Thymus (tissue), 11 donors: ENCODE data around the gene GRID2. TPM values are rescaled to one million over a fixed set of nuclear protein-coding genes. Genes with fewer than 3 reads are reported as not detected.

Source experiments
- DNase-seq, 9 donors: peaks; one replicate each; pipeline ENCODE4 v3.0.0-alpha.2; 2013; ENCODE audit warnings: low spot score in 9 of 9, low read depth in 6 of 9, missing footprints in 1 of 9
- H3K27ac ChIP-seq, 2 donors: one replicate each; pipeline ENCODE4 v1.5.1; 2013; ENCODE audit warnings: control low read depth in 1 of 2, low read depth in 1 of 2, low read length in 1 of 2, mild to moderate bottlenecking in 1 of 2, moderate library complexity in 1 of 2
- H3K27me3 ChIP-seq, 2 donors: one replicate each; pipeline ENCODE4 v1.5.1; 2013; ENCODE audit warnings: low read length in 1 of 2; ENCODE audit not compliant: control insufficient read depth in 2 of 2, insufficient read depth in 1 of 2
- H3K36me3 ChIP-seq, 2 donors: one replicate each; pipeline ENCODE4 v1.5.1; 2013; ENCODE audit warnings: low read length in 1 of 2, mild to moderate bottlenecking in 1 of 2, moderate library complexity in 1 of 2; ENCODE audit not compliant: control insufficient read depth in 2 of 2, insufficient read depth in 2 of 2
- H3K4me1 ChIP-seq, 2 donors: one replicate each; pipeline ENCODE4 v1.5.1; 2013; ENCODE audit warnings: low read length in 2 of 2; ENCODE audit not compliant: control insufficient read depth in 2 of 2, insufficient read depth in 2 of 2
- H3K4me3 ChIP-seq, 2 donors: one replicate each; pipeline ENCODE4 v1.5.1; 2013; ENCODE audit warnings: low read length in 2 of 2, control low read depth in 1 of 2, mild to moderate bottlenecking in 1 of 2
- H3K9me3 ChIP-seq, 2 donors: one replicate each; pipeline ENCODE4 v1.5.1; 2013; ENCODE audit warnings: low read length in 1 of 2, mild to moderate bottlenecking in 1 of 2; ENCODE audit not compliant: control insufficient read depth in 2 of 2, insufficient read depth in 1 of 2
- WGBS: extraction: QIAGEN DNeasy Blood & Tissue Kit; methylation state at CpG from one replicate; pipeline ENCODE4 v1.1.7; 2013; 5-methylcytosine and 5-hydroxymethylcytosine counted together
- polyA plus RNA-seq: library from polyadenylated mRNA; stranded (reverse); fragments of 200-250 nt; gene quantifications from one replicate; pipeline ENCODE4 v1.2.3, GENCODE V29; 2013
- total RNA-seq: library from RNA; stranded (reverse); fragments of 120-200 nt; gene quantifications from one replicate; pipeline ENCODE4 v1.2.4, GENCODE V29; 2013
- donor health status: healthy.

Gene GRID2
- total and polyA plus RNA-seq, 2 donors: 0.05 to 0.09 TPM

DNA sequence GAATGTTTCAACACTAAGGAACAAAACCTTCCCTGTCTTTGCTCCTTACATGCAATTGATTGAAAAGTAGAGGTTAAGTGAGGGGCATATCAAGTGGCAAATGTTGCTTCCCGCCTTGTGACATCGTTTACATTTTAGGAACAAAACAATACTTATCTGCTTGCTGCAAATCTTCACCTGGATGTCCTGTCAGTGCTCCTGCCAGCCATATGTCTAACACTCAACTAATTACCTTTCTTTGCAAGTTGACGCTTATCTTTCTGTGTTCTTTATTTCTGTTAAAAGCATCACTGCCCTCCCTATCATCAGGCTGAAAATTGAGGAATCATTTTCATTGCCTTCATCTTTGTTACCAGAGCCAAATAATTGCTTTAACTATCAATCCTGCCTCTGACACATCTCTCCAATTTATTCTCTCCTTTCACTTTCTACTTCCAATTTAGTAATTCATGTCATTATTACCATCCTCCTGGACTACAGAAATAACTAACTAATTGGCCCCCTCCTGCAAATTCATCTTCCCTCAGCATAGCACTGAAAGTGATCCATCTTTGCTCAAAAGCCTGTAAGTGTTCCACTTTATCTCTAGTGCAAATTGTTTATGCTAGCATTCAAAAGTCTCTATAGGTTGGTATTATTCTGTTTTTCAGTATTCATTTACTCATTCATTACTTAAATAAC lies 1226.1 kb downstream of the GRID2 start:
- no peak overlapping the region for H3K27ac ChIP-seq

GRCh38 chr4:93532234-93532633 lies 1228.5 kb downstream of the GRID2 start:
- no peak overlapping the region for H3K4me3 ChIP-seq
- H3K9me3 ChIP-seq: no peaks in the 10 kb centered on the region
- DNase-seq: no peak
- no peak overlapping the region for H3K27ac ChIP-seq
- H3K4me1 ChIP-seq: no peaks in the 10 kb centered on the region
- H3K27me3 ChIP-seq: no peaks in the 10 kb centered on the region
- WGBS: 93% methylated on average over 1 of the region's 1 CpG
- H3K36me3 ChIP-seq: no peaks in the 10 kb centered on the region

More for the DNA sequence above, 1226.1 kb downstream of the GRID2 start:
- Histone ChIP-seq H3K4me3 (no peak overlapping the region), H3K27me3 (no peaks in the 10 kb centered on the region), H3K4me1 (no peaks in the 10 kb centered on the region), H3K9me3 (no peaks in the 10 kb centered on the region), H3K36me3 (no peaks in the 10 kb centered on the region)
- 95% methylated on average over 3 of the region's 3 CpGs for WGBS
- no peak for DNase-seq

- Histone ChIP-seq H3K27me3 (no peaks in the 10 kb centered on the region), H3K36me3 (no peaks in the 10 kb centered on the region), H3K27ac (no peak overlapping the region), H3K9me3 (no peaks in the 10 kb centered on the region), H3K4me1 (no peaks in the 10 kb centered on the region), H3K4me3 (no peak overlapping the region)
- no peak for DNase-seq
Measured at GRCh38 chr4:93540562-93540961, 1236.8 kb downstream of the GRID2 start.

GRCh38 chr4:93561842-93562241 lies 1258.1 kb downstream of the GRID2 start:
- no peaks in the 10 kb centered on the region for H3K9me3 ChIP-seq
- no peak overlapping the region for H3K27ac ChIP-seq
- H3K4me1 ChIP-seq: no peaks in the 10 kb centered on the region
- DNase-seq: no peak
- no peak overlapping the region for H3K4me3 ChIP-seq
- 89% methylated on average over 1 of the region's 1 CpG for WGBS
- H3K27me3 ChIP-seq: no peaks in the 10 kb centered on the region
- H3K36me3 ChIP-seq: no peaks in the 10 kb centered on the region

DNA sequence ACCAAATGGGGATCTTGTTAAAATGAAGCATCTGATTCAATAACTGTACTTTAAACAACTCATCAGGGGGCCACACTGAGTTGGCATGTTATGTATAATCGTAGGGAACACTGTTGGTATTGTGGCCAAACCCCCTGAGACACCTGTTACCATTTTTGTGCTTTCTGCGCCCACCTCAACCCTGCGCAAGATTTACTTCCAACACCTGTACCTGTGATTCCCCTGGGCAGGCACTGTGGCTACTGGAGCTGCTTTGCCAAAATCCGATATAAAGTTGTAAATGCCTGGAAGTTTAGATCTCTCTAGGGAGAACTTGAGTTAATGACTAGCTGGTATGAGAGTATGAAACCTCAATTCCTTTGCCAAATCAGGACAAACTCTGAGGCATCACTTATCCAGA lies 1265.0 kb downstream of the GRID2 start:
- 94% methylated on average over 4 of the region's 4 CpGs for WGBS
- H3K36me3 ChIP-seq: no peaks in the 10 kb centered on the region

DNA sequence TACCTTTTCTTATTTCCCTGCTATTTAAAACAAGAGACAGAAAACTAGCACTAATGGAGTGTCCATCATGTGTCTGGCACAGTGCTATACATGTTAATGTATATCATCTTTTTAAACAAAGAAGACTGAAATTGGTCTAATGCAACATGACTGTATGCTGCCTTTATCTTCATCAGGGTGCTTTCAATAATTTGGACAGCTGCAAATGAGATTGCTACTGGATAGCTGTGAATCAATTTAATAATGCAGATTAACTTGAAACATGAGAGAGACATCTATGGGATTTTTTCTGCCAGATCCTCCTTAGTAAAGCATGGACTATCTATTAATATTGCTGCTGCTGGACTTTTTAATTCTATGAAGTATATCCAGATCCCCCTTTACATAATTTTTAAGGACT lies 1269.5 kb downstream of the GRID2 start:
- Histone ChIP-seq H3K4me3 (no peak overlapping the region), H3K27ac (no peak overlapping the region), H3K9me3 (no peaks in the 10 kb centered on the region), H3K27me3 (no peaks in the 10 kb centered on the region), H3K36me3 (no peaks in the 10 kb centered on the region), H3K4me1 (no peaks in the 10 kb centered on the region)
- no peak for DNase-seq

More for the DNA sequence above, 1265.0 kb downstream of the GRID2 start:
- Histone ChIP-seq H3K4me1 (no peaks in the 10 kb centered on the region), H3K27ac (no peak overlapping the region), H3K27me3 (no peaks in the 10 kb centered on the region), H3K9me3 (no peaks in the 10 kb centered on the region), H3K4me3 (no peak overlapping the region)
- DNase-seq: no peak

DNA sequence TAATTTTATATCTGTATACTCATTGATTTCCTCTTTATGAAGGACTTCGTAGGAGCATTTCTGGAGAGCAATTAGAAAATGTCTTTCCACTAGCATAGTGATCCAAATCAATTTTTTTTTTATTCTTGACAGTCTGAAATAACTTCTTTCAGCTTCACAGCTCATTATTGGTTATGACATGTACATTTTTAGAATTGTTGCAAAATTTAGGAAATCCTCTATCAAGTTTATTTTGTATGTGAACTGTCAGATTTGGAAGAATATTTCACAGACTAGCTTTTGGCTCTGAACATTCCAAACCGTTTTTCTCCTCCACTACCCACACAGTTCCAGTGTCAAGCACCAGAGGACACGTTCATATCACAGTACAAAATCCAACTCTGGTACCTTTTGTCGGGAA lies 1275.2 kb downstream of the GRID2 start:
- H3K4me1 ChIP-seq: no peaks in the 10 kb centered on the region
- H3K9me3 ChIP-seq: no peaks in the 10 kb centered on the region
- no peaks in the 10 kb centered on the region for H3K27me3 ChIP-seq
- WGBS: 89% methylated on average over 4 of the region's 4 CpGs
- DNase-seq: no peak
- H3K4me3 ChIP-seq: no peak overlapping the region
- H3K27ac ChIP-seq: no peak overlapping the region
- no peaks in the 10 kb centered on the region for H3K36me3 ChIP-seq

GRCh38 chr4:93605163-93605562 lies 1301.4 kb downstream of the GRID2 start:
- Histone ChIP-seq H3K9me3 (no peaks in the 10 kb centered on the region), H3K27ac (no peak overlapping the region), H3K27me3 (no peaks in the 10 kb centered on the region), H3K4me3 (no peak overlapping the region), H3K36me3 (no peaks in the 10 kb centered on the region), H3K4me1 (no peaks in the 10 kb centered on the region)
- DNase-seq: no peak
- WGBS: 90% methylated on average over 1 of the region's 1 CpG

- no peak for DNase-seq
- 93% methylated on average over 4 of the region's 4 CpGs for WGBS
- Histone ChIP-seq H3K27ac (no peak overlapping the region), H3K27me3 (no peaks in the 10 kb centered on the region), H3K36me3 (no peaks in the 10 kb centered on the region), H3K9me3 (peaks cover 0 to 3% of the 10 kb centered on the region in 2 donors), H3K4me3 (no peak overlapping the region), H3K4me1 (no peaks in the 10 kb centered on the region)
Measured at GRCh38 chr4:93617606-93618005, 1313.8 kb downstream of the GRID2 start.

DNA sequence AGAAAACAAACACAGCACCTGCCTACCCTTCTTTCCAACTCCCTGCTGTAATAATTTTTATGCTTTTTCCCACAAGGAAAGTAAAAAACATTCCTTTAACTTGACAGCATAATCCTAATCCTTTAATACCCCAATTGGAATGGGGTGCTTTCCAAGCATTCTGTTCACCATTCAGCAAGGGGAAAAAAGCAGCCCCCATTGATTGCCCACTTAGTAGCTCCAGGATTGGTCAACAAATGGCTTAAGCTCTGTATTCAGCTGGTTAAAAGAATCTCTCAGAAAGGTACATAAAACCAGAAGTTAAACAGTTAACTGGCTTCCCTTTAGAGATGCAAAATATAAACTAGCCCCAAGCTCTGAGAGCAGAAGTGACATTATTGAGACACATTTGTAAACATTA lies 1330.0 kb downstream of the GRID2 start:
- Histone ChIP-seq H3K4me3 (no peak overlapping the region), H3K27ac (no peak overlapping the region), H3K27me3 (no peaks in the 10 kb centered on the region), H3K4me1 (no peaks in the 10 kb centered on the region), H3K36me3 (no peaks in the 10 kb centered on the region), H3K9me3 (no peaks in the 10 kb centered on the region)
- DNase-seq: no peak
